Epidermal melanocyte (primary cell): ENCODE results near the gene ZHX3.

Source experiments
- DNase-seq: peaks from one replicate; pipeline ENCODE4 v3.0.0; 2011; ENCODE audit warnings: low spot score; ENCODE audit not compliant: insufficient read length

ZHX3 gene

DNA sequence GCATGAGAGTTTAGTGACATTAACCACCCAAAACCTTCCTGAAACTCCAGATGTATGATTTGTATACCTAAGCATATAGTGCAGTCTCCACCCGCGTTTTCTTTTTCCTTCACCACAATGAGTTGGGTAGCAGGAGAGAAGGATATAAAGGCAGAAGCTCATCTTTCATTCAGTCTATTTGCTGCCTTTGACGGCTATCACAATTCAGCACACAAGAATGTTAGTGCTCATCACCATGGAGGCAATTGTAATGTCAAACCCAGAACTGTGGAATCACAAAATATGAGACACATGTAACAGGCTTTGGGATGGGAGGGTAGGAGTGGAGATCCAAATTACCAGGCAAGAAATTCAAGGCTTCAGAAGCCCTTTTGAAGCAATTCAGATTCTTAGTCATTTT, 17.6 kb downstream of the ZHX3 start:
- no peak for DNase-seq

DNA sequence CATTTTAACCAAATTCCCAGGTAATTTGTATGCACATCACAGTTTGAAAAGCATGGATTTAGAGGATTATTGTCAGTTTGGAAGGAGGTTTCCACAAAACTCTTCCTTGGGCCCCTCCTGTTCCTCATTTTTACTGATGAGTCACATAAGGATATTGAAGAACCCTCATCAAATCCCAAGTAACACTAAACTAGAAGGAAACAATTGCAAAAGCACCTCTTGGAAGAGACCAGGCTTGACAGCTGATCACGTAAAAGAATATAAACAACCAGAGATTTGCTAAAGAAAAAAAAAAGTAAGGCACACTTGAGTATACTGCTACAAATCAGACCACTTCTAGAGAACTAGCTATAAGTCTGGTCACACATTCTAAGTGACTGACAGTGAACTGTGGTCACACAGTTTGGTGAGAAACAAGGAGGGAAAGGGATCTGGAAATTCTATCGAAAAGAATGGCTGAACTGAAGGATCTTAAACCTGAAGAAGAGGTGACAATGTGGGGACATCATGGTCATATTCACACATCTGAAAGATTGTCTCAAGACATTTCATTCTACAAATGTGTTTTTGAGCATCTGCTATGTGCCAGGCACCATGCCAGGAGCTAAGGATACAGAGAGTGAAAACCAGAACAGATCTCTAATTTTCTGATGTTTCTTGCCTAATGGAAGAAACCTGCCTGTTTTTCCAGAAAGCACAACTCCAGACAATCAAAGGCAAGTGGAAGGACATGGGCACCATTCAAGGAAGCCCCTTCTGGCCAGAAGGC, 24.1 kb downstream of the ZHX3 start:
- DNase-seq: no peak

DNA sequence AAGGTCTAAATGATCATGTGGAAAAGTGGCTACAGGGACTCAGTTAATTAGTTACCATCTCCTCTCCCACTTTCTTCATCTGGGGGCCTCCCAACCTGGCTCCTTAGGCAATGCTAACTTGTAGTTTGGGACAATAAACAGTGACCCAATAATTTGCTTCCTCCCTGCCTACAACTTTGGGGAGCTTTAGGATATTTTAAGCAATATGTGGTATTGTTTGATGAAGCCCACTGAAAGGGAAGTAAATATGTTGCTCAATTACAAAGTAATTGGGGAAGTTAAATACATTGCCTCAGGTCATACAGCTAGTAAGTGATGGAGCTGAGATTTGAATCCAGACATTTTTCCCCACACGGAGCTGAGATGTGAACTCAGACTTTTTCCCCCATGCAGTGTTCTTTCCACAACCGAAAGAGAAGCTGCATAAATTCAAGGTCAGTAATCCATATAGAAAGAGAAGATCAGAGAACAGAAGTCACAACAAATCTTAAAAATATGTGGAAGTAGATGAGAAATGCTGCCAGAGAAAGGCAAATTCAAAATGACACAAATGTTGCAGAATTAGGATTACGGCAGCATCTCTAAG, 26.6 kb downstream of the ZHX3 start:
- DNase-seq: no peak

DNA sequence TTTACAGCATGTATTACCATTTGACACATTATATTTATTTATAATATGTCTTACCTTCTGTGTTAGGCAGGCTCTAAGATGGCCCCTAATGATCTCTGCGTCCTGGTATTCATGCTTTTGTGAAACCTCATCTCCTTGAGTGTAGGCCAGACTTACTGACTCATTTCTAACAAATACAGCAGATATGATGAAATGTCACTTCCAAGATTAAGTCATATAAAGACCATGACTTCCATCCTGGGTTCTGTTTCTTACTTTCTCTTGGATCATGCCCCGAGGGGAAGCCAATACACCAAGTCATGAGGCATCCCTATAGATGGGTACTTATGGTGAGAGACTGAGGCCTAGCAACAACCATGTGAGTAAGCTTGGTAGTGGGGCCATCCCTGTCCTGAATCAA, 30.2 kb downstream of the ZHX3 start:
- DNase-seq: no peak

DNA sequence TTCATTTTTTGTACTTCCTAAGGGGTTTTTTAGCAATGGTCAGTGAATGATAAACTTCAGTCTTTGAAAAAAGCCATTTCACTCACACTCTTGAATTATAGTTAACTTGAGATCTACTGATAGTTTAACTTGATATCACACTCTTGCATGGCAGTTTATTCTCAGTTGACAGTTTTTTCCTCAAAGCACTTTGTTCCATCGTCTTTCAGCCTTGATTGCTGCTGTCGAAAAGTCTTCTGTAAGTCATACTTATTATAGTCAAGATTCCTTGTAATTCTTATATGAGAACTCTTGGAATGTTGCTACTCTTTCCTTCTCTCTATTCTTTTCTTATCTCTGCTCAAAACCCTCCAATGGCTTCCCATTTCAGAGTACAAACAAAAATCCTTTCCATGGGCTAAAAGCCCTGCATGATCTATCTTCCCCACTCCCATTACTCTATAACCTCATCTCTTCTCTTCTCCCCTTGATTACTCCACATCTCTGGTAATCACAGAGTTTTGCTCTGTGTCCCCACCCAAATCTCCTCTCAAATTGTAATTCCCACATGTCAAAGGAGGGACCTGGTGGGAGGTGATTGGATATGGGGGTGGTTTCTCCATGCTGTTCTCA, 31.2 kb downstream of the ZHX3 start:
- no peak for DNase-seq

DNA sequence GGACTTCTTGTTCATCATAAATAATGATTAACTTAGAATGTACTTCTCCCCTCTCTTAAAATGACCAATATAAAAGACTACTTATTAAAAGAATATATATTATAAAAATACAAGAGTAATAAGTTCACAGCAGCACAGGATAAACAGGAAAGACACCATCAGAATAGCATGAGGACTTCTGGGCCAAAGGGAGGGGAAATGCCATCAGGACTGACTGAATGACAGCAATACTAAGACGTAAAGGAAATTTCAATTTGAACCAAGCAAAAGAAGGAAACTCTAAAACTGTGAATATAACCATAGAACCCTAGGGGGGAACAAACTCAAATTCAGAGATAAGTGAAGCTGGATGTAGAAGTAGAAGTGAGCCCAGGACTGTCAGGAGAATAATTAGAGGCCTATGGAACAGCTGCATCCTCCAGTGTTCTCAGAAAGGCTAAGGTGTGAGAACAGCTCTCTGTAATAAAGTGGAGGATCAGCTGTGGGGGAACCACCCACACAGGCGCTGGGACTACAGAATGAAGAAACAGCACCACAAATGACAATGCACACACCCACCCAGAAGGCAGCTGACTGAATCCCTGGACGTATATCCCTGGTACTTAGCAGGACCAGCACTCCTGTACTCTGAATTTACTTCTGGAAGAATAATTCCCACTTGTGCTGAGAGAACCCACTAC, 37.8 kb downstream of the ZHX3 start:
- no peak for DNase-seq

DNA sequence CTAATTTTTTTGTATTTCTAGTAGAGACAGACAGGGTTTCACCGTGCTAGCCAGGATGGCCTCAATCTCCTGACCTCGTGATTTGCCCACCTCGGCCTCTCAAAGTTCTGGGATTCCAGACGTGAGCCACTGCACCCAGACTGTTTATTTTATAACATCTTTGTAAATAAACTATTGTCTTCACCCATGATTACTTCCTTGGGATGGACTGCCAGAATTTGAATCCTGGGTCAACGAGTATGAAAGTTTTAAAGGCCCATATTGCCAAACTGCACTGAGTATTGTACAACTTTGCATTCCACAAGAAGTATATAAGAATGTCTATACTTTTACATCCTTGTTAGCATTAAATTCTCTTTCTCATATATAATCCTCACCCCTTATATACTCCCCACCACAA, 38.6 kb downstream of the ZHX3 start:
- no peak for DNase-seq

DNA sequence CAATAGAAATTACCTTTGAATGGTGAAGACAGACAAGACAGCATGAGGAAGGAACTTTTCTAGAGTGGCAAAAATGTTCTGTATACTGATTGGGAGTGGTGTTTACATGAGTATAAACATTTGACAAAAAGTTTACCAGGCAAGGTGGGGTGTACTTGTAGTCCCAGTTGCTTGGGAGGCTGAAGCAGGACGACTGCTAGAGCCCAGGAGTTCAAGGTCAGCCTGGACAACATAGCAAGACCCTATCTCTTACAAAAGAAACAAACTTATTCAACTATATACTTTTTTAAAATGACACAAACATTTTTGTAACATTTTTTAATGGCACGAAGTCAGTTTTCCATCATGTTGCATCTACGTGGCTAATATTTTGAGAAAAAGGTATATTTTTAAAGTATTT, 40.5 kb downstream of the ZHX3 start:
- DNase-seq: no peak

DNA sequence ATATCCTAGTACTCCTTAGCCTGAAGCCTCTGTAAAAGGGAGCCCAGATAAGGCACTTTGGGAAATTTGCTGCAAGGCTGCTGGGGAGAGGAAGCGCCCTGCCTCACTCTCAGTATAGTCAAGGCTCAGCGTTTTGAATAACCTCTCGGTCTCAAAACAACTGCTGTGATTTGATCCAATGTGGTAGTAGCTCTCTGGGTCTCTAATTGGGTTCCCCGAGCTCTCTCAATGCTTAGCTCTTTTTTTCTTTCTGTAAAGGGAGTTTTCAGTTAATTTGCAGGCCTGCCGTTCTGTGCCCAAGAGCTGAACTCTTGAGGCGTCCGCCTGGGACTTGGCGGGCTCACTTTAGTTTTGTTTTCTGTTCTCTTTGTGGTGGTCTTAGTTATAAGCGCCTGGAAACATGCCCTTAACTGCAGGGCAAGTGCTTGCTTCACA, 41.2 kb downstream of the ZHX3 start:
- DNase-seq: no peak

DNA sequence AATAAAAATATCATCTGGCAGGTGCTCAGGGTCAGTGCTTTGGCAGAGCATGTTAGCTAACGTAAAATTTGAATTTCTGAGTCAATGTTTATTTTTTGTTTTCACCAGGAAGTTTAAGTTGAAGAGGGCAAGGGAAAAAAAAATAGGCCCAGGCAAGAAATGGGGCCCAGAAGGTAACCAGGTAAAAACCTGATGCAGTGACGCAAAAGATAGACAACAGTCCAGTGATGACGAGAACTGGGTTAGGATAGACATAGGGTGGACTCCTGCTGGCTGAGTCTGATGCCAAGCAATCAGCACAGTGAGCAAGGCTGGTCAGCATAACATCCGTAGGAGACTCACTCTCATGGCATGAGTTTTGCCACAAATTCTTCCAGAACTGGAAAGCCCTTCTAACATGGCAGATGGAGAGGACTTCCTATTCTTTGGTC, 42.2 kb downstream of the ZHX3 start:
- DNase-seq: no peak

DNA sequence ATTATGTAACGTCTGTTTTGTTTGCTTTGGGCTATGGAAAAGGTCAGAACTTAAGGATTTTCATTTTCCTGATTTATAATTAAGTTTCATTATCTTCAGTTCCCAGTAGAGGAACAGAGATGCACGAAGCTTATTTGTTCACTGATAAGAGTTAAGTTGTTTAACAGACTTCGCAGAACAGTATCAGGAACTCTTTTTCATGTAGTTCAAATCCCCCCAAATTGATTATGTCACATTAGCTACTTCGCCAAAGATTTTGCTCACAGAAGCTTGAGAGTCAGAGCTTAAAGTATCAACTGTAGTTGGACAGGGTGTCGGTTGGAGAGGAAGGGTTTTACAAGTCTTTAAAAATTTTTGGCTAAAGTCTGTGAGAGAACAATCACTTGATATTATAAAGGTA, 43.4 kb downstream of the ZHX3 start:
- no peak for DNase-seq

DNA sequence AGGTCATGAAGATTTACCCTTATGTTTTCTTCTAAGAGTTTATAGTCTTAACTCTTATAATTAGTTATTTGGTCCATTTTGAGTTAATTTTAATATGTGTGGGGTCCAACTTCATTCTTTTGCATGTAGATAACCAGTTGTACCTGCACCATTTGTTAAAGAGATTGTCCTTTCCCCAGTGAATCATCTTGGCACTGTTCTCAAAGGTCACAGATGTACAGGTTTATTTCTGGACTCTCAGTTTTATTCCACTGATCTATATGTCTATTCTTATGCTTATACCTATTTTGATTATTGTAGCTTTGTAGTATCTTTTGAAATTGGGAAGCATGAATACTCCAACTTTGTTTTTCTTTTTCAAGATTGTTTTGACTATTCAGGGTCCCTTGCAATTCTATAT, 44.1 kb downstream of the ZHX3 start:
- no peak for DNase-seq

DNA sequence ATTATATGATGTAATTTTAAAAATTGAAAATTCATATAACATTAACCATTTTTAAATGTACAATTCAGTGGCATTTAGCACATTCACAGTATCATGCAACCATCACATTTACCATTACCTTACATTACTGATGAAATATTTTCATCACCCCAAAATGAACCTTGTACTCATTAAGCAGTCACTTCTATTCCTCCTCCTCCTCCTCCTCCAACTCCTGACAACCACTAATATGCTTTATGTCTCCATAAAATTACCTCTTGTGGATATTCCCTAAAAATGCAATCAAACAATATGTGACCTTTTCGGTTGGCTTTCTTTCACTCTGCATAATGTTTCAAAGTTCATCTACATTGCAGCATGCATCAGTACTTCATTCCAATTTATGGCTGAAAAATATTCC, 45.2 kb downstream of the ZHX3 start:
- no peak for DNase-seq

DNA sequence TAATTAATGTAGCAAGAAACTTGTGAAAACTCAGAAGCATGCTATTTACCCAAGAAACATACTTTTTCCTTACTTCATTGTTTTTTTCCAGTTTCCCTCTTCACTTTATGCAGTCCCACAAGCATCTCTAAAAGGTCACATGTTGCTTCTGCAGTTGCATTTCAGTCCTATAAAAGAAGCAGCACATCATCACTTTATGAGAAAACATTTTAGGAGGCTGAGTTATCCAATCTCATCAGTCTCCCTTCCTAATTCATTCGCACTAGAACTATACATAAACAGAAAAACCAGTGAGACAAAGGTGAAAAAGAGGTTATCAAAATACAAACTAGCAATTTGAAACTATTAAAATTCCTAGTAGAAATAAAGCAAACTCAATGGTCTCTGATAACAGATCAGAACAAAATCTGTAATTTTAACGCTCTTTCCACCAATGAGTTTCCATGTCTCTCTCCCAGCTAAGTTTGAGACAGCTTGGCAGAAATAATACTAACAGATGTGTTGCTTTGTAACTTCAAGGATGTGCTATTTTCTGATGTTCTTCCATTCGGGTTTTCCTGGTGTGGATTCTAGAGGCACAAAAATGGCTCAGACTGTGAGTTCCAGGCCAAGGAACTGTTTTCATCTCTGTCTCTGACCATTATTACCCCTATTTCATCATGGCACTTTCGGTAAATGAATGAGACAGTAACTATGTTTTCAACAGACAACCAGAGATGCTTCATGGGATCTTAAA, 48.4 kb downstream of the ZHX3 start:
- no peak for DNase-seq

DNA sequence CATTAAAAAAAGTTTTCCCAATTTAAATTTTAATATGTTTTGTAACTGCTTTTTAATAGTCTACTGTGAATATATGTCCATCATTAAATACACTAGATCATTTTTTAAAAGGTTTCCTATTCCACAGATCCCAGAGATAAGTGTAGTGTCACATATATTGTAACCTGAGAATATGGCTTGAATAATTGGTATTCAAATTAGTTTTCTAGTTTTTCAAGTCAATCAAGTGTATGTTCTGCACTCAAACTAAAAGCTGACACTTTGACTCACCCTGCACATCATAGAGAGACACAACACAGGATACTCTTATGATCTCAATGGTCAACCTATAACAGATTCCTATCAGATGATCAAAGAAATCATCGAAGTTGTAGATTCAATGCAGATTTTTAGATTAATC, 49.1 kb downstream of the ZHX3 start:
- no peak for DNase-seq

DNA sequence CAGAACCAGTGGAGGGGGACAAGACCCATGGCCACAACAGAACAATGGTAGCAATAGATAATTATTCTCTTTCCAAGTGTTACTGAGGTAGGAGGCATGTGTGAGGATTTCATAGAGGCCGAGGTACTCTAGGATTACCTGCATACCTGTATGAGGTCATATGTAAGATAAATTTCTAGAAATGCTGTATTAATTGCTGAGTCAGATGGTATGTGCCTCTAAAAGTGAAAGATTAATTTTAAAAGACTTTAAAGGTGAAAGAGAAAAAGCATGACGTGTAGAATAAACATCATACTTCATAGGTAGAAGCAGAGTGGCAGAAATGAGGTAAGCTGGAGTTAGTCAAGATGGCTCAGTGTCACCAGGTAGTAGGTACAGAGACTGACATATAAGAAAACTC, 51.6 kb downstream of the ZHX3 start:
- no peak for DNase-seq

DNA sequence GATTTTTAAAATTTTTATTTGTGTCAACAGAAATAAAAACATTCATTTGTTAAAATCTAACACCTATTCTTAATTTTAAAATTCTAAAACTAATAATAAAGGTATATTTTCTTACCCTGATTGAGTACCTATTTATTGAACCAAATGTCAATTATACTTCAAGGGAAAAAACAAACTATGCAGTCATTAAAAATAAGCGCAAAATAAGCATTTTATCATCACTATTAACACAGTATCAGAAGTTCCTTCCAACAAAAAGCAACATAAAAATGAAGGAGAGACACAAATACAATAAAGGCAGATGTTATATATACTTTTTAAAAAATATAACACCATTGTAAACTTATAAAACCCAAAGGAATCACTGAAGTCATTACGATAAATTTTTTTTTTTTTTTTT, 52.7 kb downstream of the ZHX3 start:
- no peak for DNase-seq

DNA sequence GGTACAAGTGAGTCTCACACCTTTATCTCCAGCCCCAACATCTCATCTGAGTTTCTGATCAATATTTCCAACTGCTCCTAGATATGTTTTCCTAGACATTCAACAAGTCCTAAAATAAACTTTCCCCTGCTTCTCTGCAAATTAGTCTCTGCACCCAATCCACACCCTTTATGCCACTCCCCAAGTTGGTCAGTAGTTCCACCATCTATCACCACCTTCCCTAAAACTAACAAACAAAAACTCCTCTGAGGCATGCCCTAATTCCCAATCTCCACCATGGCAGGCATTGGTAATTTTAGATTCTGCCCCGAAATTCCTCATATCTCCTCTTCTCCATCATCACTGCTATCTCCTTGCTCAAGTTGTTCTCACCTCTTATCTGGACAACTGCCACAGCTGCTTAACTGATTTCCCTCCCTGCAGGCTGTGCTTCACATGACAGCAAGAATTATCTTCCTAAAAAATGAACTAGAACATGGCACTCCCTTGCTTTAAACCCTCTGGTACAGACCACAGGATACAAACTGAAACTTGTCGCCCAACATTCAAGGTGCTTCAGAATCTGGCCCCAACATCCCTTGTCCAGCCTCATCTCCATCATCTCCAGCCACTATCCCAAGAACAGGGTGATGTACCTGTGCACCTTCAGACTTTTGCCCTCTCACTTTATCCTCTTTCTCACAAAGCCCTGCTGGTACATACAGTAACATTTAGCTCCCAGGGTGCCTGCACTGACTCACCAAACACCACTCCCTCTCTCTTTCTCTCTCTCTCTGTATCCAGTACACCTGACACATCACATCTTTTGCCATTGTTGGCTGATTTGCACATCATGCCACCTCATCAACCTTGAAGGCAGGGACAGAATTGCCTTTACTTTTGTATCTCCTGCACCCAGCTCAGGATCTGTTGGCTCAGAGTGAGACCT, 55.5 kb downstream of the ZHX3 start:
- no peak for DNase-seq

DNA sequence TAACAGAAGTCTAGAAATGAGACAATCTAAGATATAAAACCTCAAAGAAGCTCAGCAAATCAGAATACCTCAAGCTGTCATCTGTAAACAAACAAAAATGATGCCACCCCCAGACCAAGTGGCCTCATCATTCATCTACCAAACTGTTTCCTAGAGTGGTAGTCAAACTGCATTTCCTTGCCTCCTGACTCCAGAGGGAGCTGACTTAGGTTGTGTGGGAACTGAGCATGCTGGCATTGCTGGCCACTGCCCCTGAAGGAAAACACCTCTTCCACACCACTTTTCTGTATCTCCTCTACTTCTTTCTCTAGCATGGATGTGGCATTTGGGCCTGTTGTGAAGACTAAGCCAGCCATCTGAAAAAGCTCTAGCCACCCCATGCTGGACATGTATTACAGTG, 56.3 kb downstream of the ZHX3 start:
- DNase-seq: no peak

DNA sequence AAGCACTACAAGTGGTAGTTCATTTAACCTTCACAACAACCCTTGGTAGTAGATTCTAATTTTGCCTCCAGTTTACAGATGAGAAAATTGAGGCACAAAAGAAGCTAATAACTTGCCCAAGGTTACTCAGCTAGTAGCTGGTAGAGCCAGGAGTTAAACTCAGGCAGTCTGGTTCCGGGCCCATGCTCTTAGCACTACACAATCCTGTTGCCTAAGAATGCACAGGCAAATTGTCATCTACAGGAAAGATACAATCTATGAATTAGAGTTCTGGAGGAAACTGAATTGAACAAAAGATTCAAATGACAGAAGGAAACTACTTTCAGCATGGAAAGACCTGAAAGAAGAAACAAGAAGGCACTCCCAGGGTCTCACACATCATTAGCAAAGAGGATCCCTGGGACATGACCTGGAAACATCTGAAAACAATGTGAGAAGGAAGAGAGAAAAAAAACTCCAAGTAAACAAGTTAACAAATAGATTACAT, 56.8 kb downstream of the ZHX3 start:
- no peak for DNase-seq
